AG04449 (cell line): ENCODE results near the gene ZNF516.

Source experiments
- CTCF ChIA-PET: fragments of 350-600 bp; formaldehyde crosslinking; extraction: SDS; loops from one replicate; lab custom pipeline; 2021; ENCODE audit warnings: antibody characterized with exemption; lab: Yijun Ruan, JAX
- POLR2A ChIA-PET: fragments of 400-600, 350-600 bp; formaldehyde crosslinking; extraction: SDS; loops from one replicate; lab custom pipeline; 2020; ENCODE audit warnings: antibody characterized with exemption, inconsistent platforms; lab: Yijun Ruan, JAX
- DNase-seq: peaks from one replicate; pipeline ENCODE4 v3.0.0-alpha.2; 2010; ENCODE audit warnings: low read depth, low spot score
- H3K4me3 ChIP-seq: 2 replicates; pipeline ENCODE4 v1.5.1; 2011; ENCODE audit warnings: low read depth, mild to moderate bottlenecking, control low read depth, low read length
- TF ChIP-seq, protein P1 (sequence below): IDR thresholded peaks from one replicate; pipeline ENCODE4 v1.5.1; 2011; ENCODE audit warnings: mild to moderate bottlenecking, moderate library complexity, low read length, control low read depth, inconsistent platforms; ENCODE audit not compliant: insufficient read depth; ENCODE audit errors: missing control alignments

Gene ZNF516

DNA sequence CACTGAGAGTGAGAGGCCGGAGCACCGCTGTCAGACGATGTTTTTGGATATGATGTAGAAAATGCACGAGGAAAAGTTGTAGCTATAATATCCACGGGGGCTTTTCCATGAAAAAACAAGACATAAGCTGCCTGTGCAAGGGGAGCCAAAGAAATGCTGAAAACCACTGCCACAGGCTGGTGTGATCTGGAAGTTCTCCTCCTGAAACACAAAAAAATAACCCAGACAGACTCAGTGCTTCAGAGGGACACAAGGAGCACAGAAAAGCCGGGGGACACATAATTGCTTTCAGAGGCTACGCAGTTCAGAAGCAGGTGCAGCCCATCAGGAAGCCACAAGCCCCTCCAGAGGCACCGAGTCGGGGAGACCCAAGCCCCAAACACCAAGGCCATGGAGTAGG is 98.2 kb downstream of the ZNF516 start:
- CTCF ChIA-PET = interaction anchor here (0.8 to 8.1 kb wide), 11 partner anchors 12 to 313 kb away, joined by 3 to 176 read pairs (median 23); no protein-coding TSS in a partner anchor
- POLR2A ChIA-PET = no interaction called here
- no peak for DNase-seq
- no peak overlapping the region for H3K4me3 ChIP-seq
- TF ChIP-seq, protein P1, sequence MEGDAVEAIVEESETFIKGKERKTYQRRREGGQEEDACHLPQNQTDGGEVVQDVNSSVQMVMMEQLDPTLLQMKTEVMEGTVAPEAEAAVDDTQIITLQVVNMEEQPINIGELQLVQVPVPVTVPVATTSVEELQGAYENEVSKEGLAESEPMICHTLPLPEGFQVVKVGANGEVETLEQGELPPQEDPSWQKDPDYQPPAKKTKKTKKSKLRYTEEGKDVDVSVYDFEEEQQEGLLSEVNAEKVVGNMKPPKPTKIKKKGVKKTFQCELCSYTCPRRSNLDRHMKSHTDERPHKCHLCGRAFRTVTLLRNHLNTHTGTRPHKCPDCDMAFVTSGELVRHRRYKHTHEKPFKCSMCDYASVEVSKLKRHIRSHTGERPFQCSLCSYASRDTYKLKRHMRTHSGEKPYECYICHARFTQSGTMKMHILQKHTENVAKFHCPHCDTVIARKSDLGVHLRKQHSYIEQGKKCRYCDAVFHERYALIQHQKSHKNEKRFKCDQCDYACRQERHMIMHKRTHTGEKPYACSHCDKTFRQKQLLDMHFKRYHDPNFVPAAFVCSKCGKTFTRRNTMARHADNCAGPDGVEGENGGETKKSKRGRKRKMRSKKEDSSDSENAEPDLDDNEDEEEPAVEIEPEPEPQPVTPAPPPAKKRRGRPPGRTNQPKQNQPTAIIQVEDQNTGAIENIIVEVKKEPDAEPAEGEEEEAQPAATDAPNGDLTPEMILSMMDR = no peak

DNA sequence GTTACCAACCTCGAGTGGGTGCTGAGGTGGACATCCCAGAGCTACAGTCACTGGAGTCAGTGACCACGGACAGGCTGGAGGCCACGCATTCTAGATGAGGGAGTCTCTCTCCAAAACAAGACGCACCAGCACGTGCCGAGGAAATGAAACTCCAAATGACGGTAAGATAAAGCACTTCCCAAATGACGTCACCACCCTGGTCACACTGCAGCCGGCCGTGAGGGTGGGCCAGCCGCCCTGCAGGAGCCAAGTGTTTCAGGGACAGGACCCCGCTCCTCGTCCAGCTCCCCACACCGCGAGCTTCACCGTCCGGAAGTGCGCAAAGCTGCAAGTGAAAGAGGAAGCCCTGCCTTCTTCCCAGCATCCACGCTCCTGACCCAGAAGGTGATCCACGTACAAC is 99.4 kb downstream of the ZNF516 start:
- TF ChIP-seq, protein P1 = no peak
- DNase-seq = no peak
- no peak overlapping the region for H3K4me3 ChIP-seq
- POLR2A ChIA-PET = no interaction called here
- CTCF ChIA-PET = interaction anchor here (6.7 to 8.1 kb wide), 2 partner anchors 292 to 315 kb away, joined by 139 to 176 read pairs; no protein-coding TSS in a partner anchor

GRCh38 chr18:76394780-76395476 is 100.1 kb downstream of the ZNF516 start:
- TF ChIP-seq, protein P1 = no peak
- DNase-seq = no peak
- no peak overlapping the region for H3K4me3 ChIP-seq
- CTCF ChIA-PET = interaction anchor here (6.7 to 8.1 kb wide), 2 partner anchors 292 to 315 kb away, joined by 139 to 176 read pairs; no protein-coding TSS in a partner anchor
- POLR2A ChIA-PET = no interaction called here

DNA sequence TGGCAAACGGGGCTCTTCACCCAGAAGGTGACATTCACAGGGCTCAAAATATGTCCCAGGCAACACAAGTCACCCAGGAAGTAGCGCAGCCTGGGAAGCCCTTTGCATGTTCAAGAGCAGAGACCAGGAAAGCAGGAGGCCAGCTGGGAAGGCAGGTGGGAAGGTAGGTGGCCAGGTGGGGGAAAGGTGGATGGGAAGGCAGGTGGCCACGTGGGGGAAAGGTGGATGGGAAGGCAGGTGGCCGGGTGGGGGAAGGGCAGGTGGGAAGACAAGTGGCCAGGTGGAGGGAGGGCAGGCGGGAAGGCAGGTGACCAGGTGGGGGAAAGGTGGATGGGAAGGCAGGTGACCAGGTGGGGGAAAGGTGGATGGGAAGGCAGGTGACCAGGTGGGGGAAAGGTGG is 102.7 kb downstream of the ZNF516 start:
- H3K4me3 ChIP-seq = no peak overlapping the region
- ChIA-PET CTCF (no interaction called here), POLR2A (no interaction called here)
- DNase-seq = no peak
- TF ChIP-seq, protein P1 = no peak

DNA sequence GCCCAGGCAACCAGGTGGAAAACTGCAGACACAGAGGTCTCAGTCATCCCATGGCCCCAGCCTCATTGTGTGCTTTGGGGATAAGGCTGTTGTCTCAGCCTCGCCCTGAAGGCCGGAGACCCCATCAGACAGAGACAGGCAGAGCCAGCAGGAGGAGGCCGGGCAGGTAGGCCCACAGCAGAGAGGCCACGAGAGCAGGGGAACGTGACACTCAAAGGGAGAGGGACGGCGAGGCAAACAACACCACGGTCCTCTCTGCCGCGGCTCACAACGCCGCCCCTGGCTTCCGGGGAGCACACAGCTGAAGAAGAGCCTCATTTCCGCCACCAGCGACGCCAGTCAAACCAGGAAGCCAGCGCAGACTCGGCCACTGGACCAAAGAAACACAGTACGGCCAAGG is 103.3 kb downstream of the ZNF516 start:
- ChIA-PET CTCF (no interaction called here), POLR2A (no interaction called here)
- no peak for DNase-seq
- no peak overlapping the region for H3K4me3 ChIP-seq
- TF ChIP-seq, protein P1 = no peak

- TF ChIP-seq, protein P1 = no peak
- CTCF ChIA-PET = interaction anchor here (0.9 to 4.1 kb wide), 4 partner anchors 7 to 319 kb away, joined by 3 to 33 read pairs (median 4); no protein-coding TSS in a partner anchor
- no peak overlapping the region for H3K4me3 ChIP-seq
- POLR2A ChIA-PET = no interaction called here
- DNase-seq = no peak
Observed at GRCh38 chr18:76391038-76391437, 104.0 kb downstream of the ZNF516 start.
